ENCODE results near the gene LSM10.

DNA sequence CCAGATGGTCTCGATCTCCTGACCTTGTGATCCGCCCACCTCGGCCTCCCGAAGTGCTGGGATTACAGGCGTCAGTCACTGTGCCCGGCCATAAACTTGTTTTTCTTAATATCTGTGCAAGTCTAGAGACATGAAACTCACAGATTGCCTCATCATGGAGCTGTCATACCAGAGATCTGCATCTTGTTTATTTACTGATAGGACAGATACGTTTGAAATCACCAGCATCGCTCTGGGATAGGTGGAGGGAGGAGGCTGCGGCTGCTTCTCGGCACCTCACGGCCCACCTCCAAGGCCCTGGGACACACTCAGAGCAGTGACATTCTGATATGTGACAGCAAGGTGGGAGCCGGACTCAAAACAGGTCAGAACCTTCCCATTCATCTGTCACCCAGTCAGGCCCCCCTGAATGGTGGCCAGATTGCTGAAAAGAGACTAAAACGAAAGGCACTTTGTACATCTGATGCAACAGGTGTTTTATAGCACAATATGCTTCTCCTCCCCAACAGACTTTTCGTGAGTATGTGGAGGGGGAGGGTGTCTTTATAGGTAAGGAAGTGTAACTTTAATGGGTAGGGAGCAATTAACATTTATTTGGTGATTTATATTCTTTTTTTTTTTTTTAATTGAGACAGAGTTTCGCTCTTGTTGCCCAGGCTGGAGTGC is 18.1 kb upstream of the LSM10 start:
- TF ChIP-seq, protein P1, sequence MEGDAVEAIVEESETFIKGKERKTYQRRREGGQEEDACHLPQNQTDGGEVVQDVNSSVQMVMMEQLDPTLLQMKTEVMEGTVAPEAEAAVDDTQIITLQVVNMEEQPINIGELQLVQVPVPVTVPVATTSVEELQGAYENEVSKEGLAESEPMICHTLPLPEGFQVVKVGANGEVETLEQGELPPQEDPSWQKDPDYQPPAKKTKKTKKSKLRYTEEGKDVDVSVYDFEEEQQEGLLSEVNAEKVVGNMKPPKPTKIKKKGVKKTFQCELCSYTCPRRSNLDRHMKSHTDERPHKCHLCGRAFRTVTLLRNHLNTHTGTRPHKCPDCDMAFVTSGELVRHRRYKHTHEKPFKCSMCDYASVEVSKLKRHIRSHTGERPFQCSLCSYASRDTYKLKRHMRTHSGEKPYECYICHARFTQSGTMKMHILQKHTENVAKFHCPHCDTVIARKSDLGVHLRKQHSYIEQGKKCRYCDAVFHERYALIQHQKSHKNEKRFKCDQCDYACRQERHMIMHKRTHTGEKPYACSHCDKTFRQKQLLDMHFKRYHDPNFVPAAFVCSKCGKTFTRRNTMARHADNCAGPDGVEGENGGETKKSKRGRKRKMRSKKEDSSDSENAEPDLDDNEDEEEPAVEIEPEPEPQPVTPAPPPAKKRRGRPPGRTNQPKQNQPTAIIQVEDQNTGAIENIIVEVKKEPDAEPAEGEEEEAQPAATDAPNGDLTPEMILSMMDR (IDR thresholded peaks at IDR 0.05): no peak
- TF ChIP-seq EP300 (IDR thresholded peaks at IDR 0.05): no peak
- no peak for TF ChIP-seq POLR2A (IDR thresholded peaks at IDR 0.05)
